SK-N-SH treated with all-trans-retinoic acid at 6 μM for 48 hours (cell line): ENCODE measurements around the gene PRR22.

Experiments
- ATAC-seq: fragments of 200-7000 bp; cut with Tn5 transposase; 3 replicates; pipeline ENCODE4 v1.9.1; 2020; ENCODE audit warnings: mild to moderate bottlenecking, moderate library complexity
- ARNTL ChIP-seq: fragments of 450-650 bp; formaldehyde crosslinking; IDR thresholded peaks from 2 replicates; pipeline ENCODE4 v1.5.0; 2020; ENCODE audit warnings: low read depth, mild to moderate bottlenecking, moderate library complexity, borderline replicate concordance
- BACH2 ChIP-seq: fragments of 250-450 bp; sonication (Bioruptor Pico); IDR thresholded peaks from 2 replicates; pipeline ENCODE4 v1.9.0; 2021; ENCODE audit warnings: mild to moderate bottlenecking, borderline replicate concordance
- CSDC2 ChIP-seq: fragments of 250-450 bp; sonication (Bioruptor Pico); IDR thresholded peaks from 2 replicates; pipeline ENCODE4 v1.5.0; 2020; ENCODE audit warnings: mild to moderate bottlenecking, moderate library complexity
- ESRRG ChIP-seq: fragments of 250-450 bp; sonication (Bioruptor Pico); IDR thresholded peaks from 2 replicates; pipeline ENCODE4 v1.6.1; 2021; ENCODE audit warnings: mild to moderate bottlenecking
- GLIS3 ChIP-seq: fragments of 250-450 bp; sonication (Bioruptor Pico); IDR thresholded peaks from 2 replicates; pipeline ENCODE4 v1.5.0; 2020; ENCODE audit warnings: mild to moderate bottlenecking, moderate library complexity
- ISL1 ChIP-seq: fragments of 250-450 bp; sonication (Bioruptor Pico); IDR thresholded peaks from 2 replicates; pipeline ENCODE4 v2.1.2; 2022; ENCODE audit warnings: mild to moderate bottlenecking, moderate library complexity
- OSR1 ChIP-seq: fragments of 250-450 bp; sonication (Bioruptor Pico); IDR thresholded peaks from 2 replicates; pipeline ENCODE4 v1.8.0; 2022; ENCODE audit warnings: moderate library complexity, mild to moderate bottlenecking, inconsistent platforms
- PPARA ChIP-seq: fragments of 250-450 bp; sonication (Bioruptor Pico); IDR thresholded peaks from 2 replicates; pipeline ENCODE4 v1.5.0; 2020; ENCODE audit warnings: mild to moderate bottlenecking, borderline replicate concordance
- RARB ChIP-seq: fragments of 250-450 bp; sonication (Bioruptor Pico); IDR thresholded peaks from 2 replicates; pipeline ENCODE4 v1.8.0; 2021; ENCODE audit warnings: mild to moderate bottlenecking, moderate library complexity
- SNAI2 ChIP-seq: fragments of 250-450 bp; sonication (Bioruptor Pico); IDR thresholded peaks from 2 replicates; pipeline ENCODE4 v1.5.0; 2020; ENCODE audit warnings: mild to moderate bottlenecking, moderate library complexity
- TCF4 ChIP-seq: fragments of 250-450 bp; sonication (Bioruptor Pico); IDR thresholded peaks from 2 replicates; pipeline ENCODE4 v1.8.0; 2021; ENCODE audit warnings: mild to moderate bottlenecking, moderate library complexity, borderline replicate concordance
- TOX ChIP-seq: fragments of 250-450 bp; sonication (Bioruptor Pico); IDR thresholded peaks from 2 replicates; pipeline ENCODE4 v1.8.0; 2021; ENCODE audit warnings: mild to moderate bottlenecking, moderate library complexity, borderline replicate concordance
- ZC3H10 ChIP-seq: fragments of 250-450 bp; sonication (Bioruptor Pico); IDR thresholded peaks from 2 replicates; pipeline ENCODE4 v1.5.1; 2021; ENCODE audit warnings: mild to moderate bottlenecking, moderate library complexity
- ZFP3 ChIP-seq: fragments of 250-450 bp; sonication (Bioruptor Pico); IDR thresholded peaks from 2 replicates; pipeline ENCODE4 v1.5.0; 2020; ENCODE audit warnings: mild to moderate bottlenecking, moderate library complexity
- ZFP30 ChIP-seq: fragments of 450-650 bp; formaldehyde crosslinking; IDR thresholded peaks from 2 replicates; pipeline ENCODE4 v1.5.0; 2022; ENCODE audit warnings: mild to moderate bottlenecking, moderate library complexity
- ZNF565 ChIP-seq: fragments of 450-650 bp; formaldehyde crosslinking; conservative IDR thresholded peaks from 2 replicates; pipeline ENCODE4 v1.5.0; 2020; ENCODE audit warnings: low read depth, mild to moderate bottlenecking, moderate library complexity
- ZNF70 ChIP-seq: fragments of 450-650 bp; formaldehyde crosslinking; IDR thresholded peaks from 2 replicates; pipeline ENCODE4 v1.5.0; 2020; ENCODE audit warnings: mild to moderate bottlenecking, moderate library complexity
- ZNF8 ChIP-seq: fragments of 450-650 bp; formaldehyde crosslinking; IDR thresholded peaks from 2 replicates; pipeline ENCODE4 v1.5.0; 2020; ENCODE audit warnings: mild to moderate bottlenecking, moderate library complexity
- TF ChIP-seq, protein P1 (sequence below): fragments of 250-450 bp; sonication (Bioruptor Pico); IDR thresholded peaks from 2 replicates; pipeline ENCODE4 v1.5.1; 2020; ENCODE audit warnings: low read depth, mild to moderate bottlenecking, moderate library complexity
- TF ChIP-seq, protein P2 (sequence below): fragments of 250-450 bp; sonication (Bioruptor Pico); IDR thresholded peaks from 2 replicates; pipeline ENCODE4 v1.5.1; 2021; ENCODE audit warnings: mild to moderate bottlenecking, moderate library complexity
- TF ChIP-seq, protein P3 (sequence below): fragments of 250-450 bp; sonication (Bioruptor Pico); IDR thresholded peaks from 2 replicates; pipeline ENCODE4 v1.8.0; 2020; ENCODE audit warnings: mild to moderate bottlenecking, moderate library complexity, borderline replicate concordance
- TF ChIP-seq, protein P4 (sequence below): fragments of 250-450 bp; sonication (Bioruptor Pico); IDR thresholded peaks from 2 replicates; pipeline ENCODE4 v1.8.0; 2021; ENCODE audit warnings: low read depth, mild to moderate bottlenecking, moderate library complexity, borderline replicate concordance
- TF ChIP-seq, protein P5 (sequence below): fragments of 250-450 bp; sonication (Bioruptor Pico); IDR thresholded peaks from 2 replicates; pipeline ENCODE4 v1.5.0; 2020; ENCODE audit warnings: mild to moderate bottlenecking, moderate library complexity

The PRR22 gene

DNA sequence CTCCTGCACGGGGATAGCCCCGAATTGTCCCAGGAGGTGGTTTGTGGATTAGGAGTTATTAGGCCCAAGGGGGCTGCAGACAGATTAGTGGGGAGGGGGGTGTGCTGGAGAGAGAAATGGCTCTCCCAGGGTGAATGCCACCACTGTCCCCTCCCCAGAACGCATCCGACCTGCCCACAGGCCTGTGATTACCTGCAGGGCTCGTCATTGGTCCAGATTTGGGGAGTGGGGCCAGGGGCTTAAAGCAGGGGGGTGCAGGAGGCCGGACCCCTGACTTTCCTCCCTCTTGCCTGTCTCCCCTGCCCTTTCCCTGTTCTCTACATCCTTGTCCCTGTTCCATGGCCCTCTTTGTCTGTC, 21.6 kb upstream of the PRR22 start:
- no peak for ATAC-seq
- TF ChIP-seq, protein P1, sequence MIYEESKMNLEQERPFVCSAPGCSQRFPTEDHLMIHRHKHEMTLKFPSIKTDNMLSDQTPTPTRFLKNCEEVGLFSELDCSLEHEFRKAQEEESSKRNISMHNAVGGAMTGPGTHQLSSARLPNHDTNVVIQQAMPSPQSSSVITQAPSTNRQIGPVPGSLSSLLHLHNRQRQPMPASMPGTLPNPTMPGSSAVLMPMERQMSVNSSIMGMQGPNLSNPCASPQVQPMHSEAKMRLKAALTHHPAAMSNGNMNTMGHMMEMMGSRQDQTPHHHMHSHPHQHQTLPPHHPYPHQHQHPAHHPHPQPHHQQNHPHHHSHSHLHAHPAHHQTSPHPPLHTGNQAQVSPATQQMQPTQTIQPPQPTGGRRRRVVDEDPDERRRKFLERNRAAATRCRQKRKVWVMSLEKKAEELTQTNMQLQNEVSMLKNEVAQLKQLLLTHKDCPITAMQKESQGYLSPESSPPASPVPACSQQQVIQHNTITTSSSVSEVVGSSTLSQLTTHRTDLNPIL (CRISPR knock-in tag), result no peak
- TF ChIP-seq, protein P2, sequence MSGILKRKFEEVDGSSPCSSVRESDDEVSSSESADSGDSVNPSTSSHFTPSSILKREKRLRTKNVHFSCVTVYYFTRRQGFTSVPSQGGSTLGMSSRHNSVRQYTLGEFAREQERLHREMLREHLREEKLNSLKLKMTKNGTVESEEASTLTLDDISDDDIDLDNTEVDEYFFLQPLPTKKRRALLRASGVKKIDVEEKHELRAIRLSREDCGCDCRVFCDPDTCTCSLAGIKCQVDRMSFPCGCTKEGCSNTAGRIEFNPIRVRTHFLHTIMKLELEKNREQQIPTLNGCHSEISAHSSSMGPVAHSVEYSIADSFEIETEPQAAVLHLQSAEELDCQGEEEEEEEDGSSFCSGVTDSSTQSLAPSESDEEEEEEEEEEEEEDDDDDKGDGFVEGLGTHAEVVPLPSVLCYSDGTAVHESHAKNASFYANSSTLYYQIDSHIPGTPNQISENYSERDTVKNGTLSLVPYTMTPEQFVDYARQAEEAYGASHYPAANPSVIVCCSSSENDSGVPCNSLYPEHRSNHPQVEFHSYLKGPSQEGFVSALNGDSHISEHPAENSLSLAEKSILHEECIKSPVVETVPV, result no peak
- TF ChIP-seq ARNTL (CRISPR knock-in tag), result no peak
- TF ChIP-seq CSDC2 (CRISPR knock-in tag), result no peak
- no peak for TF ChIP-seq ZFP3 (CRISPR knock-in tag)
- no peak for TF ChIP-seq RARB (CRISPR knock-in tag)
- no peak for TF ChIP-seq TOX (CRISPR knock-in tag)
- TF ChIP-seq ISL1 (CRISPR knock-in tag), result no peak
- TF ChIP-seq GLIS3 (CRISPR knock-in tag), result no peak
- no peak for TF ChIP-seq OSR1
- TF ChIP-seq BACH2 (CRISPR knock-in tag), result no peak
- no peak for TF ChIP-seq ZNF70 (CRISPR knock-in tag)
- TF ChIP-seq ZFP30 (CRISPR knock-in tag), result no peak
- TF ChIP-seq, protein P3, sequence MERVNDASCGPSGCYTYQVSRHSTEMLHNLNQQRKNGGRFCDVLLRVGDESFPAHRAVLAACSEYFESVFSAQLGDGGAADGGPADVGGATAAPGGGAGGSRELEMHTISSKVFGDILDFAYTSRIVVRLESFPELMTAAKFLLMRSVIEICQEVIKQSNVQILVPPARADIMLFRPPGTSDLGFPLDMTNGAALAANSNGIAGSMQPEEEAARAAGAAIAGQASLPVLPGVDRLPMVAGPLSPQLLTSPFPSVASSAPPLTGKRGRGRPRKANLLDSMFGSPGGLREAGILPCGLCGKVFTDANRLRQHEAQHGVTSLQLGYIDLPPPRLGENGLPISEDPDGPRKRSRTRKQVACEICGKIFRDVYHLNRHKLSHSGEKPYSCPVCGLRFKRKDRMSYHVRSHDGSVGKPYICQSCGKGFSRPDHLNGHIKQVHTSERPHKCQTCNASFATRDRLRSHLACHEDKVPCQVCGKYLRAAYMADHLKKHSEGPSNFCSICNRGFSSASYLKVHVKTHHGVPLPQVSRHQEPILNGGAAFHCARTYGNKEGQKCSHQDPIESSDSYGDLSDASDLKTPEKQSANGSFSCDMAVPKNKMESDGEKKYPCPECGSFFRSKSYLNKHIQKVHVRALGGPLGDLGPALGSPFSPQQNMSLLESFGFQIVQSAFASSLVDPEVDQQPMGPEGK, result no peak
- no peak for TF ChIP-seq ZNF8 (CRISPR knock-in tag)
- no peak for TF ChIP-seq ZC3H10 (CRISPR knock-in tag)
- TF ChIP-seq, protein P4, sequence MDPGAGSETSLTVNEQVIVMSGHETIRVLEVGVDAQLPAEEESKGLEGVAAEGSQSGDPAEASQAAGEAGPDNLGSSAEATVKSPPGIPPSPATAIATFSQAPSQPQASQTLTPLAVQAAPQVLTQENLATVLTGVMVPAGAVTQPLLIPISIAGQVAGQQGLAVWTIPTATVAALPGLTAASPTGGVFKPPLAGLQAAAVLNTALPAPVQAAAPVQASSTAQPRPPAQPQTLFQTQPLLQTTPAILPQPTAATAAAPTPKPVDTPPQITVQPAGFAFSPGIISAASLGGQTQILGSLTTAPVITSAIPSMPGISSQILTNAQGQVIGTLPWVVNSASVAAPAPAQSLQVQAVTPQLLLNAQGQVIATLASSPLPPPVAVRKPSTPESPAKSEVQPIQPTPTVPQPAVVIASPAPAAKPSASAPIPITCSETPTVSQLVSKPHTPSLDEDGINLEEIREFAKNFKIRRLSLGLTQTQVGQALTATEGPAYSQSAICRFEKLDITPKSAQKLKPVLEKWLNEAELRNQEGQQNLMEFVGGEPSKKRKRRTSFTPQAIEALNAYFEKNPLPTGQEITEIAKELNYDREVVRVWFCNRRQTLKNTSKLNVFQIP, result no peak
- no peak for TF ChIP-seq SNAI2

DNA sequence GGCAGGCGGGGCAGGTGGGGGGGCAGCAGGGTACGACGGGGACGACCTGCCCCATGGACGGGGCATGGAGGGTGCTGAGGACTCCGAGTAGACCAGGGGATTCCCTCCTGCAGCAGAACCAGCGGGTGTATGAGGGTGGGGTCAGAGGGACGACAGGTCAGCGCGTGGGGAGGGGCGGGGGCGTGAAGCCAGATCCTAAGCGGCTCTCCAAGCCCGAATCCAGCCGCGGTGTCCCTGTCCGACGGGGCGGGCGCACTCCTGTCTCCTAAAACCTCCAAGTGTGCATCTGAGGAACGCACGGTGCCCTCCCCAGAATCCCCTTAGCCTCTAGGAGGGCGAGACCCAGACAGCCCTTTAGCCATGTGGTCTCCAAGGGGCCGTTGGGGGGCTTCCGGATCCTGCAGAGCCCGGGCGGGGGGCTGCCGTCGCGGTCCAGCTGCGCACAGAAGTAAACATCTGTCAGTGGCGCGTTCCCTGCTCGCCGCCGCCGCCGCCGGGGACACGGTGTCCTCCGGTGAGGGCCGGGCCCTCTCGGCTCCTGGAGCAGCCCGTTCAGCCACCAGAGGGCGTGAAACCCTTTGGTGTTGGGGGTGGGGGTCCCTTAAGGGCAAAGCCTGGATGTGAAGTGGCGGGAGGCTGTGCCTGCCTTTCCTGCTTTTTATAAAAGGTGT, 21.1 kb upstream of the PRR22 start:
- TF ChIP-seq, protein P2, result no peak
- TF ChIP-seq, protein P1 (CRISPR knock-in tag), result no peak
- TF ChIP-seq ARNTL (CRISPR knock-in tag), result no peak
- no peak for TF ChIP-seq BACH2 (CRISPR knock-in tag)
- TF ChIP-seq, protein P3, result no peak
- TF ChIP-seq ZNF565 (CRISPR knock-in tag), result no peak
- TF ChIP-seq ZNF70 (CRISPR knock-in tag), result no peak
- no peak for TF ChIP-seq ESRRG
- TF ChIP-seq, protein P4, result no peak
- TF ChIP-seq GLIS3 (CRISPR knock-in tag), result no peak
- TF ChIP-seq TCF4, result no peak
- TF ChIP-seq PPARA (CRISPR knock-in tag), result no peak
- no peak for TF ChIP-seq TOX (CRISPR knock-in tag)
- TF ChIP-seq ZC3H10 (CRISPR knock-in tag), result no peak
- no peak for TF ChIP-seq ISL1 (CRISPR knock-in tag)
- TF ChIP-seq, protein P5, sequence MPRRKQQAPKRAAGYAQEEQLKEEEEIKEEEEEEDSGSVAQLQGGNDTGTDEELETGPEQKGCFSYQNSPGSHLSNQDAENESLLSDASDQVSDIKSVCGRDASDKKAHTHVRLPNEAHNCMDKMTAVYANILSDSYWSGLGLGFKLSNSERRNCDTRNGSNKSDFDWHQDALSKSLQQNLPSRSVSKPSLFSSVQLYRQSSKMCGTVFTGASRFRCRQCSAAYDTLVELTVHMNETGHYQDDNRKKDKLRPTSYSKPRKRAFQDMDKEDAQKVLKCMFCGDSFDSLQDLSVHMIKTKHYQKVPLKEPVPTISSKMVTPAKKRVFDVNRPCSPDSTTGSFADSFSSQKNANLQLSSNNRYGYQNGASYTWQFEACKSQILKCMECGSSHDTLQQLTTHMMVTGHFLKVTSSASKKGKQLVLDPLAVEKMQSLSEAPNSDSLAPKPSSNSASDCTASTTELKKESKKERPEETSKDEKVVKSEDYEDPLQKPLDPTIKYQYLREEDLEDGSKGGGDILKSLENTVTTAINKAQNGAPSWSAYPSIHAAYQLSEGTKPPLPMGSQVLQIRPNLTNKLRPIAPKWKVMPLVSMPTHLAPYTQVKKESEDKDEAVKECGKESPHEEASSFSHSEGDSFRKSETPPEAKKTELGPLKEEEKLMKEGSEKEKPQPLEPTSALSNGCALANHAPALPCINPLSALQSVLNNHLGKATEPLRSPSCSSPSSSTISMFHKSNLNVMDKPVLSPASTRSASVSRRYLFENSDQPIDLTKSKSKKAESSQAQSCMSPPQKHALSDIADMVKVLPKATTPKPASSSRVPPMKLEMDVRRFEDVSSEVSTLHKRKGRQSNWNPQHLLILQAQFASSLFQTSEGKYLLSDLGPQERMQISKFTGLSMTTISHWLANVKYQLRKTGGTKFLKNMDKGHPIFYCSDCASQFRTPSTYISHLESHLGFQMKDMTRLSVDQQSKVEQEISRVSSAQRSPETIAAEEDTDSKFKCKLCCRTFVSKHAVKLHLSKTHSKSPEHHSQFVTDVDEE, result no peak
- TF ChIP-seq CSDC2 (CRISPR knock-in tag), result no peak
- TF ChIP-seq, all 23 proteins: peak for 0
- peak; percentile 56 for ATAC-seq
